ENCODE results near the gene DKK3. TPM values are rescaled to one million over a fixed set of nuclear protein-coding genes. Genes with fewer than 3 reads are reported as not detected.

DKK3 gene
- total RNA-seq, 3 donors from 2014 or later: 0.34 to 0.51 (median 0.35) TPM

DNA sequence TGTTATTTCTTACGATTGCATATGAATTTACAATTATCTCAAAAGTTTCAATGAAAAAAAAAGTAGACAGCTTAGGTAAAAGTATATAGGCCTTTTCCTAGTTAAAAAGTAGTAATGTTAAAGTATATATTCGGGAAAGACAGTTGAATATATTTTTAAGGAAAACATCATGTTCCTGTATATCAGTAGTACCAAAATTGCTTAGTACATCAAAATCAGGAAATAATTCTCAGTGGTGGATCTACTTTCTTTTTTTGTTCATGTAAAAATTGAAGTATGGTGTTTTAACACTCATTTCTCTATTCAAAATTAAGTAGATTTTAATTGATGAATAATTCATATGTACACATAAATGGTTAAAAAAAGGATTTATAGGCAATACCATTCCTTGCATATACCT lies 92.8 kb downstream of the DKK3 start:
- peaks cover 3% of the 10 kb centered on the region for H3K4me1 Mint-ChIP-seq (ENCODE audit: low read depth)
- ATAC-seq: no peak
- H3K36me3 Mint-ChIP-seq (ENCODE audit: insufficient read depth): peaks cover 31% of the 10 kb centered on the region
- no peak overlapping the region for H3K4me3 Mint-ChIP-seq
- no peaks in the 10 kb centered on the region for H3K9me3 Mint-ChIP-seq
- no peaks in the 10 kb centered on the region for H3K27me3 Mint-ChIP-seq (ENCODE audit: low read depth)
- no peak for DNase-seq

DNA sequence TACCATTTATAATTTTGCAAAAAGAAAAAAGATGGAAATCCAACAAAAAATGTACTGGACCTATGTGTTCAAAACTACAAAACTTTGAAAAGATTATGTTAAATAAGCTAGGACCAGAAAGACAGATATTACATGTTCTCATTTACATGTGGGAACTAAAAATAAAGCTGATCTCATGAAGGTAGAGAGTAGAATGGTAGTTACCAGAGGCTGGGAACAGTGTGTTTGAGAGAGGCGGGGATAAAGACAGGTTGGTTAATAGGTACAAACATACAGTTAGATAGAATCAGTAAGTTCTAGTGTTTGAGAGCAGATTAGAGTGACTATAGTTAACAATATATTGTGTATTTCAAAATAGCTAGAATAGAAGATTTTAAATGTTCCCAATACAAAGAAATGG lies 95.0 kb downstream of the DKK3 start:
- peaks cover 38% of the 10 kb centered on the region for H3K36me3 Mint-ChIP-seq (ENCODE audit: insufficient read depth)
- DNase-seq: no peak
- ATAC-seq: no peak
- no peak overlapping the region for H3K4me3 Mint-ChIP-seq
- H3K27me3 Mint-ChIP-seq (ENCODE audit: low read depth): no peaks in the 10 kb centered on the region
- no peaks in the 10 kb centered on the region for H3K9me3 Mint-ChIP-seq
- H3K4me1 Mint-ChIP-seq (ENCODE audit: low read depth): peaks cover 3% of the 10 kb centered on the region

Other genes starting within 250 kb of the DKK3 start
- gene USP47, start 166.7 kb downstream of the DKK3 start, total RNA-seq: 10 to 100 TPM; 39.5 to 48.3 (median 40.8) TPM
- 100 to 1,000 TPM in 1 of 3 donors, 10 to 100 TPM in 2; 70.3 to 118 (median 71.4) TPM for gene MICAL2, start 102.0 kb upstream of the DKK3 start, total RNA-seq